ENCODE measurements around the gene BSCL2.

- TF ChIP-seq CTCF (IDR thresholded peaks at IDR 0.05) = no peak
- TF ChIP-seq POLR2A (IDR thresholded peaks at IDR 0.05) = no peak
Observed at GRCh38 chr11:62747475-62748160, 40.4 kb upstream of the BSCL2 start.
